HepG2 (cell line): ENCODE data around the gene ATPAF1. TPM values are rescaled to one million over a fixed set of nuclear protein-coding genes. Genes with fewer than 3 reads are reported as not detected.

Experiments
- ATAC-seq: fragments of 200-7000 bp; cut with Tn5 transposase; 3 replicates; pipeline ENCODE4 v1.9.1; 2020; ENCODE audit warnings: mild to moderate bottlenecking, moderate library complexity
- BruUV-seq: library from RNA; stranded (reverse); fragments of 400-500 nt; replicated peaks from 2 replicates; lab custom pipeline; 2021; lab: Mats Ljungman, UMichigan
- CTCF ChIA-PET: fragments of 300-600 bp; formaldehyde crosslinking; extraction: SDS; loops from one replicate; lab custom pipeline; 2021; ENCODE audit warnings: low total read pairs, inconsistent platforms, low intra/inter-chr PET ratio; lab: Yijun Ruan, JAX
- POLR2A ChIA-PET: fragments of 350-600 bp; sonication (Branson Sonifier 250); formaldehyde crosslinking; loops from one replicate; lab custom pipeline; 2020; ENCODE audit warnings: antibody characterized with exemption, inconsistent platforms; lab: Yijun Ruan, JAX
- DNase-seq: peaks from one replicate; pipeline ENCODE4 v3.0.0-alpha.2; 2015; ENCODE audit warnings: low spot score
- FAIRE-seq: peaks from 3 replicates; lab custom pipeline; 2011; peaks lifted over from hg19 to GRCh38; lab: Jason Lieb, UNC
- H2AFZ ChIP-seq: one replicate; pipeline ENCODE4 v1.6.1; 2011; ENCODE audit warnings: low read length, inconsistent platforms
- H3K27ac ChIP-seq: fragments of 300-600 bp; 3 replicates; pipeline ENCODE4 v1.8.0; 2011; ENCODE audit warnings: mixed run types, mild to moderate bottlenecking, mixed read lengths, low read length, inconsistent platforms; ENCODE audit not compliant: insufficient read depth; ENCODE audit errors: extremely low read length
- H3K27me3 ChIP-seq, 2 experiments: fragments of 200-600 bp in 1 of 2; 2 replicates in 1 of 2; 3 replicates in 1 of 2; pipeline versions ENCODE4 v1.6.0 to v1.8.0; 2011; ENCODE audit warnings: low read length in 2 of 2, mild to moderate bottlenecking in 2 of 2, moderate library complexity in 2 of 2, inconsistent platforms in 1 of 2; ENCODE audit not compliant: insufficient read depth in 2 of 2, control insufficient read depth in 1 of 2
- H3K36me3 ChIP-seq, 2 experiments: fragments of 200-600 bp in 1 of 2; replicated peaks in 1 of 2; 2 replicates in 1 of 2; 3 replicates in 1 of 2; pipeline versions ENCODE4 v1.5.1 to v1.8.0; 2011; ENCODE audit warnings: low read length in 2 of 2, inconsistent platforms in 1 of 2; ENCODE audit not compliant: insufficient read depth in 2 of 2, control insufficient read depth in 1 of 2
- H3K4me1 ChIP-seq: 2 replicates; pipeline ENCODE4 v1.5.1; 2012; ENCODE audit warnings: low read length, inconsistent platforms; ENCODE audit not compliant: insufficient read depth
- H3K4me2 ChIP-seq: 2 replicates; pipeline ENCODE4 v1.6.0; 2011; ENCODE audit warnings: low read depth, low read length, inconsistent platforms
- H3K4me3 ChIP-seq, 3 experiments: fragments of 200-600 bp in 1 of 3; sonication (generic), shearing (Covaris generic) in 1 of 3; replicated peaks in 1 of 3; 2 replicates each; pipeline ENCODE4 v1.5.1; 2011 to 2016; ENCODE audit warnings: low read length in 3 of 3, inconsistent platforms in 2 of 3, low read depth in 2 of 3, mild to moderate bottlenecking in 2 of 3, control low read depth in 1 of 3, mixed read lengths in 1 of 3; ENCODE audit not compliant: insufficient read depth in 1 of 3
- H3K79me2 ChIP-seq: one replicate; pipeline ENCODE4 v1.6.1; 2011; ENCODE audit warnings: low read length, inconsistent platforms; ENCODE audit not compliant: insufficient read depth
- H3K9ac ChIP-seq: 2 replicates; pipeline ENCODE4 v1.6.0; 2011; ENCODE audit warnings: mild to moderate bottlenecking, low read depth, low read length, inconsistent platforms; ENCODE audit not compliant: insufficient read depth
- H3K9me3 ChIP-seq: 2 replicates; pipeline ENCODE4 v1.5.1; 2012; ENCODE audit warnings: mild to moderate bottlenecking, low read length
- H4K20me1 ChIP-seq: 2 replicates; pipeline ENCODE4 v1.6.0; 2011; ENCODE audit warnings: inconsistent platforms, mild to moderate bottlenecking, low read length, moderate library complexity; ENCODE audit not compliant: insufficient read depth
- MAF1 ChIP-seq: sonication (generic); formaldehyde crosslinking; IDR thresholded peaks from 2 replicates; pipeline ENCODE4 v1.5.0; 2020; ENCODE audit warnings: missing genetic modification reagents, borderline replicate concordance
- MED1 ChIP-seq: sonication (generic); formaldehyde crosslinking; IDR thresholded peaks from 2 replicates; pipeline ENCODE4 v1.4.0; 2020; ENCODE audit warnings: missing genetic modification reagents
- NFATC3 ChIP-seq: sonication (generic); formaldehyde crosslinking; IDR thresholded peaks from 2 replicates; pipeline ENCODE4 v1.5.1; 2020; ENCODE audit warnings: mild to moderate bottlenecking, missing genetic modification reagents
- RORA ChIP-seq: sonication (generic); formaldehyde crosslinking; IDR thresholded peaks from 2 replicates; pipeline ENCODE4 v1.5.0; 2020; ENCODE audit warnings: mild to moderate bottlenecking, missing genetic modification reagents, moderate library complexity
- SETDB1 ChIP-seq: sonication (generic); formaldehyde crosslinking; IDR thresholded peaks from 2 replicates; pipeline ENCODE4 v1.5.1; 2020; ENCODE audit warnings: missing genetic modification reagents, mild to moderate bottlenecking, borderline replicate concordance
- SP4 ChIP-seq: sonication (generic); formaldehyde crosslinking; IDR thresholded peaks from 2 replicates; pipeline ENCODE4 v1.8.1; 2023; ENCODE audit warnings: mild to moderate bottlenecking, missing genetic modification reagents
- TBP ChIP-seq: sonication (generic); formaldehyde crosslinking; IDR thresholded peaks from 2 replicates; pipeline ENCODE4 v1.5.0; 2020; ENCODE audit warnings: missing genetic modification reagents
- ZNF274 ChIP-seq: sonication (generic); formaldehyde crosslinking; IDR thresholded peaks from 2 replicates; pipeline ENCODE4 v1.5.1; 2020; ENCODE audit warnings: mild to moderate bottlenecking, missing genetic modification reagents
- ZNF331 ChIP-seq: sonication (generic); formaldehyde crosslinking; IDR thresholded peaks from 2 replicates; pipeline ENCODE4 v1.4.0; 2020; ENCODE audit warnings: missing genetic modification reagents
- ZNF576 ChIP-seq: sonication (generic); formaldehyde crosslinking; IDR thresholded peaks from 2 replicates; pipeline ENCODE4 v1.4.0; 2020; ENCODE audit warnings: mild to moderate bottlenecking, missing genetic modification reagents
- ZNF720 ChIP-seq: sonication (generic); formaldehyde crosslinking; IDR thresholded peaks from 2 replicates; pipeline ENCODE4 v1.4.0; 2020; ENCODE audit warnings: missing genetic modification reagents
- ZNF747 ChIP-seq: sonication (generic); formaldehyde crosslinking; IDR thresholded peaks from 2 replicates; pipeline ENCODE4 v1.8.1; 2023; ENCODE audit warnings: missing genetic modification reagents, mild to moderate bottlenecking, borderline replicate concordance
- ZNF768 ChIP-seq: sonication (generic); formaldehyde crosslinking; IDR thresholded peaks from 2 replicates; pipeline ENCODE4 v1.4.0; 2020; ENCODE audit warnings: missing genetic modification reagents
- WGBS: methylation state at CpG from one replicate; pipeline ENCODE4 v1.1.6; 2017; ENCODE audit warnings: low lambda C conversion rate; 5-methylcytosine and 5-hydroxymethylcytosine counted together
- in situ Hi-C: cut with HindIII; loops from 2 replicates; pipeline ENCODE4 v1.10.0; 2017; ENCODE audit warnings: low pct_unique_long_range_greater_than_20kb; ENCODE audit not compliant: extremely low pct_ligation_motif_present
- intact Hi-C: fragments of 100-400 bp; cut with micrococcal nuclease; formaldehyde crosslinking; loops from one replicate; pipeline ENCODE4 v1.10.0; 2022; ENCODE audit not compliant: unreplicated experiment
- polyA plus RNA-seq, 8 experiments: library from polyadenylated mRNA; depleted of rRNA in 3 of 8; stranded (reverse) in 7 of 8; unstranded in 1 of 8; fragments of >200 nt; fragmentation: Illumina TruSeq in 4 of 8; extraction: Trizol in 4 of 8; gene quantifications; 2 replicates each; pipeline versions ENCODE4 v1.2.1 to v1.2.3, GENCODE V29; 2011 to 2016; ENCODE audit warnings: low read depth in 4 of 8, missing spikeins in 1 of 8, mixed read lengths in 1 of 8; ENCODE audit not compliant: insufficient read depth in 1 of 8
- total RNA-seq, 5 experiments: library from RNA; depleted of rRNA; stranded (reverse); fragments of >200 nt; fragmentation: Illumina TruSeq; extraction: Trizol; gene quantifications; 2 replicates each; pipeline ENCODE4 v1.2.3, GENCODE V29; 2016; ENCODE audit warnings: low read depth in 1 of 5
- TF ChIP-seq, protein P1 (sequence below): IDR thresholded peaks from 2 replicates; pipeline ENCODE4 v1.6.1; 2016
- TF ChIP-seq, protein P2 (sequence below): sonication (generic); formaldehyde crosslinking; IDR thresholded peaks from 2 replicates; pipeline ENCODE4 v1.8.0; 2022; ENCODE audit warnings: missing genetic modification reagents, mild to moderate bottlenecking, inconsistent platforms, borderline replicate concordance
- TF ChIP-seq, protein P3 (sequence below): sonication (generic); formaldehyde crosslinking; IDR thresholded peaks from 2 replicates; pipeline ENCODE4 v1.4.0; 2020; ENCODE audit warnings: mild to moderate bottlenecking, missing genetic modification reagents

Gene ATPAF1
- total and polyA plus RNA-seq, 2 of the 13 experiments (the other 11 are each of a cell fraction or from before 2014, with no cell fraction given) = 66.6 to 76.7 TPM

- Histone ChIP-seq H3K4me3 (no peak overlapping the region), H3K27ac (no peak overlapping the region), H3K4me1 (no peaks in the 10 kb centered on the region), H3K9me3 (no peaks in the 10 kb centered on the region), H3K27me3 (no peaks in the 10 kb centered on the region), H3K9ac (no peak overlapping the region), H2AFZ (no peak overlapping the region), H3K36me3 (peaks cover 11 to 65% of the 10 kb centered on the region in 2 experiments; a peak in 4 of 5 replicates), H3K79me2 (no peaks in the 10 kb centered on the region), H4K20me1 (no peaks in the 10 kb centered on the region), H3K4me2 (no peak overlapping the region)
- WGBS = 87% methylated on average over 5 of the region's 7 CpGs
- no peak for ATAC-seq
- intact Hi-C loops = no loop called here
- no peak for TF ChIP-seq RORA (CRISPR knock-in tag)
- TF ChIP-seq ZNF747 = no peak
- no peak for TF ChIP-seq ZNF274 (CRISPR knock-in tag)
- TF ChIP-seq SP4 (CRISPR knock-in tag) = no peak
- no peak for TF ChIP-seq ZNF768
- TF ChIP-seq MED1 = no peak
- no peak for TF ChIP-seq TBP (CRISPR knock-in tag)
- TF ChIP-seq NFATC3 (CRISPR knock-in tag) = no peak
- no peak for TF ChIP-seq ZNF576 (CRISPR knock-in tag)
- TF ChIP-seq, protein P1, sequence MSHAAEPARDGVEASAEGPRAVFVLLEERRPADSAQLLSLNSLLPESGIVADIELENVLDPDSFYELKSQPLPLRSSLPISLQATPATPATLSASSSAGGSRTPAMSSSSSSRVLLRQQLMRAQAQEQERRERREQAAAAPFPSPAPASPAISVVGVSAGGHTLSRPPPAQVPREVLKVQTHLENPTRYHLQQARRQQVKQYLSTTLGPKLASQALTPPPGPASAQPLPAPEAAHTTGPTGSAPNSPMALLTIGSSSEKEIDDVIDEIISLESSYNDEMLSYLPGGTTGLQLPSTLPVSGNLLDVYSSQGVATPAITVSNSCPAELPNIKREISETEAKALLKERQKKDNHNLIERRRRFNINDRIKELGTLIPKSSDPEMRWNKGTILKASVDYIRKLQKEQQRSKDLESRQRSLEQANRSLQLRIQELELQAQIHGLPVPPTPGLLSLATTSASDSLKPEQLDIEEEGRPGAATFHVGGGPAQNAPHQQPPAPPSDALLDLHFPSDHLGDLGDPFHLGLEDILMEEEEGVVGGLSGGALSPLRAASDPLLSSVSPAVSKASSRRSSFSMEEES (CRISPR knock-in tag) = no peak
- no peak for TF ChIP-seq ZNF331 (CRISPR knock-in tag)
- TF ChIP-seq SETDB1 (CRISPR knock-in tag) = no peak
- TF ChIP-seq MAF1 (CRISPR knock-in tag) = no peak
- TF ChIP-seq, protein P2, sequence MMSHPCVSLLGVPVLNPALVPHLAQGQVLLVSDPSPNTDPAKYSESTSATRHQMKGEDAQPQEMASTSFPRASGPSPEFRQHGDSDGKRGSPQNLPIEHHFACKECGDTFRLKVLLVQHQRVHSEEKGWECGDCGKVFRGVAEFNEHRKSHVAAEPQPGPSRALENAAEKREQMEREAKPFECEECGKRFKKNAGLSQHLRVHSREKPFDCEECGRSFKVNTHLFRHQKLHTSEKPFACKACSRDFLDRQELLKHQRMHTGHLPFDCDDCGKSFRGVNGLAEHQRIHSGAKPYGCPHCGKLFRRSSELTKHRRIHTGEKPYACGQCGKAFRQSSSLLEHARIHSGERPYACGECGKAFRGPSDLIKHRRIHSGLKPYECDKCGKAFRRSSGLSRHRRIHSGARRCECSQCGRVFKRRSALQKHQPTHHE (CRISPR knock-in tag) = no peak
- TF ChIP-seq, protein P3, sequence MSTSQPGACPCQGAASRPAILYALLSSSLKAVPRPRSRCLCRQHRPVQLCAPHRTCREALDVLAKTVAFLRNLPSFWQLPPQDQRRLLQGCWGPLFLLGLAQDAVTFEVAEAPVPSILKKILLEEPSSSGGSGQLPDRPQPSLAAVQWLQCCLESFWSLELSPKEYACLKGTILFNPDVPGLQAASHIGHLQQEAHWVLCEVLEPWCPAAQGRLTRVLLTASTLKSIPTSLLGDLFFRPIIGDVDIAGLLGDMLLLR (CRISPR knock-in tag) = no peak
- no peak for TF ChIP-seq ZNF720 (CRISPR knock-in tag)
- DNase-seq = no peak
- ChIA-PET POLR2A (no interaction called here), CTCF (no interaction called here)
- BruUV-seq = no TSS peak
- in situ Hi-C loops = no loop called here
- no peak for FAIRE-seq
Measured at GRCh38 chr1:46587069-46587468, 81.1 kb downstream of the ATPAF1 start.
